ENCODE data around the gene ANKMY2. TPM values are rescaled to one million over a fixed set of nuclear protein-coding genes. Genes with fewer than 3 reads are reported as not detected.

Gene ANKMY2
- total and polyA plus RNA-seq, 2 donors (not counting 1 experiment from before 2014, with no cell fraction given) = 34.3 to 50.4 TPM

DNA sequence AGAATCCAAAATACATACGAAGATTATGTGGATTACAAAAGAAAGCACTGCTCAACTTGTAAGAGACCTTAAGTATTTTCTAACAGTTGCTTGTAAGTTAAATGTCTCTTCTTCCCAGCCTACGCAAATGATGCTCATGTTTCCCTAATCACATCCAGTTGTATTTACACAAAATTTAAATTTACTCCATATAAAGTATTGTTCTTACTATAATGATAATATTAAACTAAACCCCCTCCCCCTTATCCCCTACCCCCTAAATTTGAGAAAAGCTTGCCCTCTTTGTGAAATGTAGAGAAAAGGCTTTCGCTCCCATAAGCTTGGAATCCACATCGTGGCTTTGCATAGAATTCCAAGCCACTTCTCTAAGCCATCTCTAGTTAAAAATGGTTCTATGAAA lies 29.4 kb downstream of the ANKMY2 start:
- peaks cover 4% of the 10 kb centered on the region for H3K36me3 ChIP-seq (ENCODE audit: control insufficient read depth, insufficient read depth, low read length)
- no peaks in the 10 kb centered on the region for H3K79me2 ChIP-seq (ENCODE audit: control insufficient read depth, insufficient read depth, low read length)
- H3K4me3 ChIP-seq (replicated peaks in 1 of 4; ENCODE audit: control extremely low read depth in 1 of 4, insufficient read depth in 1 of 4, low read depth in 3 of 4, low read length in 4 of 4) = no peak overlapping the region
- no peak overlapping the region for H3K9ac ChIP-seq (ENCODE audit: insufficient read depth, low read length)
- no peak overlapping the region for H2AFZ ChIP-seq (ENCODE audit: low read length)
- H3K4me2 ChIP-seq (ENCODE audit: extremely low read depth, insufficient read depth, low read length) = no peak overlapping the region
- no peak overlapping the region for H3K27ac ChIP-seq (ENCODE audit: insufficient read depth, low read length)
- no peaks in the 10 kb centered on the region for H3K9me3 ChIP-seq (ENCODE audit: control insufficient read depth, insufficient read depth, low read depth, low read length)
- no peak for DNase-seq (ENCODE audit: low read depth in 2 of 2)
- no peaks in the 10 kb centered on the region for H3K4me1 ChIP-seq (ENCODE audit: control insufficient read depth, extremely low read depth, insufficient read depth, low read length)
- TF ChIP-seq EZH2 (IDR thresholded peaks at IDR 0.05; ENCODE audit: low read length, missing control alignments) = no peak
- TF ChIP-seq, protein P1, sequence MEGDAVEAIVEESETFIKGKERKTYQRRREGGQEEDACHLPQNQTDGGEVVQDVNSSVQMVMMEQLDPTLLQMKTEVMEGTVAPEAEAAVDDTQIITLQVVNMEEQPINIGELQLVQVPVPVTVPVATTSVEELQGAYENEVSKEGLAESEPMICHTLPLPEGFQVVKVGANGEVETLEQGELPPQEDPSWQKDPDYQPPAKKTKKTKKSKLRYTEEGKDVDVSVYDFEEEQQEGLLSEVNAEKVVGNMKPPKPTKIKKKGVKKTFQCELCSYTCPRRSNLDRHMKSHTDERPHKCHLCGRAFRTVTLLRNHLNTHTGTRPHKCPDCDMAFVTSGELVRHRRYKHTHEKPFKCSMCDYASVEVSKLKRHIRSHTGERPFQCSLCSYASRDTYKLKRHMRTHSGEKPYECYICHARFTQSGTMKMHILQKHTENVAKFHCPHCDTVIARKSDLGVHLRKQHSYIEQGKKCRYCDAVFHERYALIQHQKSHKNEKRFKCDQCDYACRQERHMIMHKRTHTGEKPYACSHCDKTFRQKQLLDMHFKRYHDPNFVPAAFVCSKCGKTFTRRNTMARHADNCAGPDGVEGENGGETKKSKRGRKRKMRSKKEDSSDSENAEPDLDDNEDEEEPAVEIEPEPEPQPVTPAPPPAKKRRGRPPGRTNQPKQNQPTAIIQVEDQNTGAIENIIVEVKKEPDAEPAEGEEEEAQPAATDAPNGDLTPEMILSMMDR (conservative IDR thresholded peaks at IDR 0.05 in 1 of 2, IDR thresholded peaks at IDR 0.05 in 1 of 2; ENCODE audit: low read depth in 1 of 2, low read length in 2 of 2) = no peak
- no peaks in the 10 kb centered on the region for H3K27me3 ChIP-seq (ENCODE audit: control insufficient read depth, insufficient read depth, low read length)
- H4K20me1 ChIP-seq (ENCODE audit: control insufficient read depth, extremely low read depth, insufficient read depth, low read length) = no peaks in the 10 kb centered on the region

DNA sequence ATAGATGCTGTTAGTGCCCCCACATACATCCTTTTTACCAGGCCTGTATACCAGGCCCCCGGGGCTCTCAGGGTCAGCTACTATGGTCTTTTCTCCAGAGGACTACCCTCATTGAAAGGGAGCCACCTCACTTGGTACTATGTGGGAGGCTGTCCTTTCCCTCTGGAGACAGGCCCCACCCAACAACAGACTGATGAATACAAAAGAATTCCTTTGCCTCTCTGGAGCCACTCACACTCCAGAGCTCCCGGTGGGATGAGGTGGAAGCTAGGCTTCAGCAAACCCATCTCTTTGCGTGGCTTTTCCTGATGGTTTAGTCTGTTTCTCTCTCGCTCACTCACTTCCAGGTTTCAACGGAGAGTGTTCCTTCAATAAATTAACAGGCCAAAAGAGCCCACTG lies 30.3 kb downstream of the ANKMY2 start:
- no peak overlapping the region for H3K27ac ChIP-seq (ENCODE audit: insufficient read depth, low read length)
- no peak overlapping the region for H3K4me2 ChIP-seq (ENCODE audit: extremely low read depth, insufficient read depth, low read length)
- H3K9me3 ChIP-seq (ENCODE audit: control insufficient read depth, insufficient read depth, low read depth, low read length) = no peaks in the 10 kb centered on the region
- DNase-seq (ENCODE audit: low read depth in 2 of 2) = no peak
- peaks cover 4% of the 10 kb centered on the region for H3K36me3 ChIP-seq (ENCODE audit: control insufficient read depth, insufficient read depth, low read length)
- no peak overlapping the region for H3K4me3 ChIP-seq (replicated peaks in 1 of 4; ENCODE audit: control extremely low read depth in 1 of 4, insufficient read depth in 1 of 4, low read depth in 3 of 4, low read length in 4 of 4)
- H3K79me2 ChIP-seq (ENCODE audit: control insufficient read depth, insufficient read depth, low read length) = no peaks in the 10 kb centered on the region
- H2AFZ ChIP-seq (ENCODE audit: low read length) = no peak overlapping the region
- H3K4me1 ChIP-seq (ENCODE audit: control insufficient read depth, extremely low read depth, insufficient read depth, low read length) = no peaks in the 10 kb centered on the region
- H3K9ac ChIP-seq (ENCODE audit: insufficient read depth, low read length) = no peak overlapping the region
- no peaks in the 10 kb centered on the region for H3K27me3 ChIP-seq (ENCODE audit: control insufficient read depth, insufficient read depth, low read length)
- TF ChIP-seq, protein P1 (conservative IDR thresholded peaks at IDR 0.05 in 1 of 2, IDR thresholded peaks at IDR 0.05 in 1 of 2; ENCODE audit: low read depth in 1 of 2, low read length in 2 of 2) = no peak
- no peak for TF ChIP-seq EZH2 (IDR thresholded peaks at IDR 0.05; ENCODE audit: low read length, missing control alignments)
- no peaks in the 10 kb centered on the region for H4K20me1 ChIP-seq (ENCODE audit: control insufficient read depth, extremely low read depth, insufficient read depth, low read length)

DNA sequence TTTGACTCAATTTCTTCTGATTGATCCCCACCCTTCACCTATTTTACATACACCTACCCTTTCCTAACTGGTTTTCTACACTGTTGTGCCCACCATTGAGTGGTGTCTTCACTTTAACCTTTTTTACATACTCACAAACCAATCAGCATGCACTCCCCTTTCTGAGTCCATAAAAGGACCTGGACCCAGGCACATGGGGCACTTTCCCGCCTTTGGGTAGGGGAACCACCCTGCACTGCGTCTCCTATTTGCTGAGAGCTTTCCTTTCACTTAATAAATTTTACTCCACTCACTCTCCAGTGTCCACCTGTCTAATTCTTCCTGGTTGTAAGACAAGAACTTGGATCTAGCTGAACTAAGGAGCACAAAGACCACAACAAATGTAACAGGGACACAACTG lies 33.8 kb downstream of the ANKMY2 start:
- no peaks in the 10 kb centered on the region for H3K9me3 ChIP-seq (ENCODE audit: control insufficient read depth, insufficient read depth, low read depth, low read length)
- no peaks in the 10 kb centered on the region for H3K4me1 ChIP-seq (ENCODE audit: control insufficient read depth, extremely low read depth, insufficient read depth, low read length)
- H3K36me3 ChIP-seq (ENCODE audit: control insufficient read depth, insufficient read depth, low read length) = peaks cover 2% of the 10 kb centered on the region

More for the DNA sequence above, 33.8 kb downstream of the ANKMY2 start:
- Histone ChIP-seq H3K79me2 (ENCODE audit: control insufficient read depth, insufficient read depth, low read length) (no peaks in the 10 kb centered on the region), H4K20me1 (ENCODE audit: control insufficient read depth, extremely low read depth, insufficient read depth, low read length) (no peaks in the 10 kb centered on the region), H3K9ac (ENCODE audit: insufficient read depth, low read length) (no peak overlapping the region), H2AFZ (ENCODE audit: low read length) (no peak overlapping the region), H3K27ac (ENCODE audit: insufficient read depth, low read length) (no peak overlapping the region), H3K4me2 (ENCODE audit: extremely low read depth, insufficient read depth, low read length) (no peak overlapping the region), H3K4me3 (replicated peaks in 1 of 4; ENCODE audit: control extremely low read depth in 1 of 4, insufficient read depth in 1 of 4, low read depth in 3 of 4, low read length in 4 of 4) (no peak overlapping the region), H3K27me3 (ENCODE audit: control insufficient read depth, insufficient read depth, low read length) (no peaks in the 10 kb centered on the region)
- DNase-seq (ENCODE audit: low read depth in 2 of 2) = no peak
- TF ChIP-seq, protein P1 (conservative IDR thresholded peaks at IDR 0.05 in 1 of 2, IDR thresholded peaks at IDR 0.05 in 1 of 2; ENCODE audit: low read depth in 1 of 2, low read length in 2 of 2) = no peak
